T-helper 2 cell treated with Interferon-gamma antibody and Interleukin-4, amounts not matched to agents 5 μg/mL and 100 μg/mL, for 36 hours (primary cell): ENCODE results near the gene COMTD1.

Source experiments
- DNase-seq: peaks from one replicate; pipeline ENCODE4 v3.0.0; 2021; ENCODE audit warnings: low spot score
- H3K27ac Mint-ChIP-seq: one replicate; pipeline ENCODE4 v1.8.0; 2021; ENCODE audit warnings: mild to moderate bottlenecking, mixed read lengths
- H3K27me3 Mint-ChIP-seq: one replicate; pipeline ENCODE4 v1.8.0; 2021; ENCODE audit warnings: low read depth, mixed read lengths
- H3K36me3 Mint-ChIP-seq: one replicate; pipeline ENCODE4 v1.8.0; 2021; ENCODE audit warnings: low read depth, mixed read lengths
- H3K4me1 Mint-ChIP-seq: one replicate; pipeline ENCODE4 v1.8.0; 2021; ENCODE audit warnings: low read depth, mixed read lengths
- H3K4me3 Mint-ChIP-seq: one replicate; pipeline ENCODE4 v1.8.0; 2022; ENCODE audit warnings: mild to moderate bottlenecking, moderate library complexity, mixed read lengths
- H3K9me3 Mint-ChIP-seq: one replicate; pipeline ENCODE4 v1.8.0; 2021; ENCODE audit warnings: mixed read lengths

COMTD1 gene

GRCh38 chr10:75260990-75261389 lies 25.2 kb upstream of the COMTD1 start:
- Mint-ChIP-seq H3K4me3 (no peak overlapping the region), H3K4me1 (no peaks in the 10 kb centered on the region), H3K9me3 (no peaks in the 10 kb centered on the region), H3K27ac (no peak overlapping the region), H3K27me3 (no peaks in the 10 kb centered on the region), H3K36me3 (no peaks in the 10 kb centered on the region)
- no peak for DNase-seq

GRCh38 chr10:75254739-75255138 lies 19.0 kb upstream of the COMTD1 start:
- Mint-ChIP-seq H3K4me1 (no peaks in the 10 kb centered on the region), H3K4me3 (no peak overlapping the region), H3K9me3 (peaks cover 21% of the 10 kb centered on the region), H3K27me3 (peaks cover 2% of the 10 kb centered on the region), H3K36me3 (peaks cover 4% of the 10 kb centered on the region), H3K27ac (no peak overlapping the region)
- no peak for DNase-seq

- no peak for DNase-seq
- no peak overlapping the region for H3K27ac Mint-ChIP-seq
- H3K27me3 Mint-ChIP-seq, result peaks cover 2% of the 10 kb centered on the region
- H3K4me1 Mint-ChIP-seq, result no peaks in the 10 kb centered on the region
- peaks cover 21% of the 10 kb centered on the region for H3K9me3 Mint-ChIP-seq
- H3K36me3 Mint-ChIP-seq, result peaks cover 4% of the 10 kb centered on the region
- H3K4me3 Mint-ChIP-seq, result no peak overlapping the region
Observed at GRCh38 chr10:75253281-75254220, 17.8 kb upstream of the COMTD1 start.

GRCh38 chr10:75250934-75251333 lies 15.2 kb upstream of the COMTD1 start:
- Mint-ChIP-seq H3K27me3 (peaks cover 2% of the 10 kb centered on the region), H3K9me3 (peaks cover 21% of the 10 kb centered on the region), H3K4me3 (no peak overlapping the region), H3K36me3 (peaks cover 4% of the 10 kb centered on the region), H3K4me1 (no peaks in the 10 kb centered on the region), H3K27ac (no peak overlapping the region)
- DNase-seq, result no peak

- Mint-ChIP-seq H3K9me3 (peaks cover 4% of the 10 kb centered on the region), H3K4me3 (no peak overlapping the region)
Observed at GRCh38 chr10:75247797-75248196, 12.0 kb upstream of the COMTD1 start.

GRCh38 chr10:75246506-75246905 lies 10.7 kb upstream of the COMTD1 start:
- Mint-ChIP-seq H3K4me3 (no peak overlapping the region), H3K27ac (no peak overlapping the region), H3K36me3 (no peaks in the 10 kb centered on the region), H3K4me1 (no peaks in the 10 kb centered on the region), H3K9me3 (no peaks in the 10 kb centered on the region), H3K27me3 (peaks cover 5% of the 10 kb centered on the region)
- DNase-seq, result no peak

More at GRCh38 chr10:75247797-75248196, 12.0 kb upstream of the COMTD1 start:
- no peak for DNase-seq
- Mint-ChIP-seq H3K36me3 (no peaks in the 10 kb centered on the region), H3K27me3 (peaks cover 5% of the 10 kb centered on the region), H3K27ac (no peak overlapping the region), H3K4me1 (no peaks in the 10 kb centered on the region)

GRCh38 chr10:75245354-75246250 lies 9.8 kb upstream of the COMTD1 start:
- DNase-seq, result no peak
- Mint-ChIP-seq H3K4me3 (no peak overlapping the region), H3K9me3 (no peaks in the 10 kb centered on the region), H3K4me1 (no peaks in the 10 kb centered on the region), H3K27me3 (peaks cover 5% of the 10 kb centered on the region), H3K27ac (no peak overlapping the region), H3K36me3 (no peaks in the 10 kb centered on the region)

GRCh38 chr10:75244487-75245353 lies 9.0 kb upstream of the COMTD1 start:
- H3K4me1 Mint-ChIP-seq, result no peaks in the 10 kb centered on the region
- no peak overlapping the region for H3K4me3 Mint-ChIP-seq

GRCh38 chr10:75243426-75243825 lies 7.7 kb upstream of the COMTD1 start:
- no peaks in the 10 kb centered on the region for H3K36me3 Mint-ChIP-seq
- no peak for DNase-seq
- H3K4me3 Mint-ChIP-seq, result no peak overlapping the region
- no peaks in the 10 kb centered on the region for H3K9me3 Mint-ChIP-seq
- peaks cover 4% of the 10 kb centered on the region for H3K27me3 Mint-ChIP-seq
- H3K27ac Mint-ChIP-seq, result no peak overlapping the region
- no peaks in the 10 kb centered on the region for H3K4me1 Mint-ChIP-seq

More at GRCh38 chr10:75244487-75245353, 9.0 kb upstream of the COMTD1 start:
- Mint-ChIP-seq H3K27ac (no peak overlapping the region), H3K36me3 (no peaks in the 10 kb centered on the region), H3K9me3 (no peaks in the 10 kb centered on the region), H3K27me3 (peaks cover 4% of the 10 kb centered on the region)
- no peak for DNase-seq

GRCh38 chr10:75240329-75241076 lies 4.7 kb upstream of the COMTD1 start:
- DNase-seq, result no peak
- Mint-ChIP-seq H3K9me3 (no peaks in the 10 kb centered on the region), H3K4me3 (no peak overlapping the region), H3K36me3 (no peaks in the 10 kb centered on the region), H3K27me3 (peaks cover 4% of the 10 kb centered on the region), H3K4me1 (peaks cover 7% of the 10 kb centered on the region), H3K27ac (no peak overlapping the region)

GRCh38 chr10:75239096-75239790 lies 3.5 kb upstream of the COMTD1 start:
- H3K27ac Mint-ChIP-seq, result no peak overlapping the region
- no peak for DNase-seq
- peaks cover 4% of the 10 kb centered on the region for H3K27me3 Mint-ChIP-seq
- no peak overlapping the region for H3K4me3 Mint-ChIP-seq
- H3K4me1 Mint-ChIP-seq, result peaks cover 7% of the 10 kb centered on the region
- no peaks in the 10 kb centered on the region for H3K9me3 Mint-ChIP-seq
- H3K36me3 Mint-ChIP-seq, result no peaks in the 10 kb centered on the region

- DNase-seq, result no peak
- H3K27ac Mint-ChIP-seq, result no peak overlapping the region
- H3K9me3 Mint-ChIP-seq, result no peaks in the 10 kb centered on the region
- H3K36me3 Mint-ChIP-seq, result peaks cover 1% of the 10 kb centered on the region
- peaks cover 8% of the 10 kb centered on the region for H3K4me1 Mint-ChIP-seq
- H3K27me3 Mint-ChIP-seq, result no peaks in the 10 kb centered on the region
- H3K4me3 Mint-ChIP-seq, result no peak overlapping the region
Observed at GRCh38 chr10:75238182-75239095, 2.7 kb upstream of the COMTD1 start.
